Stomach smooth muscle (tissue), 2 donors: ENCODE measurements around the gene FASTK.

Source experiments
- H3K27ac ChIP-seq: one replicate; pipeline ENCODE4 v1.7.0; 2013; ENCODE audit warnings: mild to moderate bottlenecking, low read length, inconsistent platforms
- H3K27me3 ChIP-seq, 2 donors: one replicate each; pipeline ENCODE4 v1.7.0; 2013; ENCODE audit warnings: low read length in 2 of 2; ENCODE audit not compliant: insufficient read depth in 2 of 2, control insufficient read depth in 1 of 2
- H3K36me3 ChIP-seq, 2 donors: one replicate each; pipeline ENCODE4 v1.7.0; 2013; ENCODE audit warnings: low read length in 2 of 2; ENCODE audit not compliant: control insufficient read depth in 2 of 2, insufficient read depth in 2 of 2
- H3K4me1 ChIP-seq: one replicate; pipeline ENCODE4 v1.7.0; 2013; ENCODE audit warnings: low read length; ENCODE audit not compliant: control insufficient read depth, insufficient read depth
- H3K4me3 ChIP-seq, 2 donors: one replicate each; pipeline ENCODE4 v1.7.0; 2013; ENCODE audit warnings: low read length in 2 of 2
- H3K9ac ChIP-seq, 2 donors: one replicate each; pipeline ENCODE4 v1.7.0; 2013; ENCODE audit warnings: low read length in 2 of 2, mild to moderate bottlenecking in 1 of 2
- H3K9me3 ChIP-seq, 2 donors: one replicate each; pipeline ENCODE4 v1.7.0; 2013; ENCODE audit warnings: low read length in 2 of 2; ENCODE audit not compliant: control insufficient read depth in 2 of 2
- donor health status: healthy.
- donor health status: Pancreatic carcinoma.

Gene FASTK

GRCh38 chr7:151079199-151079910 lies 1.3 kb downstream of the FASTK start:
- Histone ChIP-seq H3K27me3 (no peaks in the 10 kb centered on the region), H3K4me3 (peak overlapping the region; percentile 87 to 88), H3K36me3 (peaks cover 10 to 19% of the 10 kb centered on the region in 2 donors), H3K9ac (peak overlapping the region; percentile 82 to 91), H3K4me1 (peaks cover 47% of the 10 kb centered on the region), H3K27ac (no peak overlapping the region), H3K9me3 (no peaks in the 10 kb centered on the region)

GRCh38 chr7:151078233-151079040 lies 2.2 kb downstream of the FASTK start:
- Histone ChIP-seq H3K4me3 (no peak overlapping the region), H3K4me1 (peaks cover 42% of the 10 kb centered on the region), H3K27ac (peak overlapping the region; percentile 31), H3K9me3 (no peaks in the 10 kb centered on the region), H3K9ac (no peak overlapping the region), H3K36me3 (peaks cover 10 to 24% of the 10 kb centered on the region in 2 donors), H3K27me3 (no peaks in the 10 kb centered on the region)

GRCh38 chr7:151077705-151078232 lies 2.8 kb downstream of the FASTK start:
- no peak overlapping the region for H3K4me3 ChIP-seq
- peaks cover 42% of the 10 kb centered on the region for H3K4me1 ChIP-seq
- H3K36me3 ChIP-seq = peaks cover 10 to 24% of the 10 kb centered on the region in 2 donors
- no peaks in the 10 kb centered on the region for H3K27me3 ChIP-seq
- peak overlapping the region; percentile 31 for H3K27ac ChIP-seq
- no peak overlapping the region for H3K9ac ChIP-seq
- H3K9me3 ChIP-seq = no peaks in the 10 kb centered on the region

- H3K27ac ChIP-seq = peak overlapping the region; percentile 31
These were observed 3.5 kb downstream of the FASTK start for GRCh38 chr7:151076863-151077704.

GRCh38 chr7:151075978-151076426 lies 4.6 kb downstream of the FASTK start:
- no peak overlapping the region for H3K27ac ChIP-seq
- peaks cover 25% of the 10 kb centered on the region for H3K4me1 ChIP-seq
- H3K9me3 ChIP-seq = no peaks in the 10 kb centered on the region
- no peak overlapping the region for H3K9ac ChIP-seq
- peaks cover 16 to 28% of the 10 kb centered on the region in 2 donors for H3K36me3 ChIP-seq
- H3K27me3 ChIP-seq = no peaks in the 10 kb centered on the region
- H3K4me3 ChIP-seq = no peak overlapping the region

More at GRCh38 chr7:151076863-151077704, 3.5 kb downstream of the FASTK start:
- no peak overlapping the region for H3K4me3 ChIP-seq
- H3K4me1 ChIP-seq = peaks cover 35% of the 10 kb centered on the region
- H3K9me3 ChIP-seq = no peaks in the 10 kb centered on the region
- peaks cover 10 to 26% of the 10 kb centered on the region in 2 donors for H3K36me3 ChIP-seq
- no peaks in the 10 kb centered on the region for H3K27me3 ChIP-seq
- no peak overlapping the region for H3K9ac ChIP-seq

- H3K36me3 ChIP-seq = peaks cover 17 to 32% of the 10 kb centered on the region in 2 donors
These were observed 5.0 kb downstream of the FASTK start for GRCh38 chr7:151075662-151075971.

GRCh38 chr7:151074817-151075661 lies 5.6 kb downstream of the FASTK start:
- Histone ChIP-seq H3K27ac (no peak overlapping the region), H3K4me3 (no peak overlapping the region), H3K9ac (no peak overlapping the region), H3K27me3 (no peaks in the 10 kb centered on the region), H3K9me3 (no peaks in the 10 kb centered on the region), H3K4me1 (peaks cover 21% of the 10 kb centered on the region), H3K36me3 (peaks cover 23 to 38% of the 10 kb centered on the region in 2 donors)

More at GRCh38 chr7:151075662-151075971, 5.0 kb downstream of the FASTK start:
- Histone ChIP-seq H3K4me3 (no peak overlapping the region), H3K27ac (no peak overlapping the region), H3K9ac (no peak overlapping the region), H3K9me3 (no peaks in the 10 kb centered on the region), H3K27me3 (no peaks in the 10 kb centered on the region), H3K4me1 (peaks cover 22% of the 10 kb centered on the region)

- H3K4me3 ChIP-seq = no peak overlapping the region
- H3K9me3 ChIP-seq = no peaks in the 10 kb centered on the region
- no peak overlapping the region for H3K9ac ChIP-seq
- peaks cover 11% of the 10 kb centered on the region for H3K4me1 ChIP-seq
- H3K27ac ChIP-seq = no peak overlapping the region
- H3K36me3 ChIP-seq = peaks cover 33 to 46% of the 10 kb centered on the region in 2 donors
- H3K27me3 ChIP-seq = no peaks in the 10 kb centered on the region
These were observed 6.6 kb downstream of the FASTK start for GRCh38 chr7:151073990-151074389.

GRCh38 chr7:151071032-151071866 lies 9.4 kb downstream of the FASTK start:
- Histone ChIP-seq H3K9me3 (no peaks in the 10 kb centered on the region), H3K27me3 (no peaks in the 10 kb centered on the region), H3K36me3 (peaks cover 49 to 57% of the 10 kb centered on the region in 2 donors), H3K4me3 (no peak overlapping the region), H3K27ac (no peak overlapping the region), H3K4me1 (no peaks in the 10 kb centered on the region), H3K9ac (no peak overlapping the region)
